ENCODE measurements around the gene NOTCH1.
A peak's percentile ranks its signal among the peaks of the same experiment; 100 is the strongest.
"Not testable (repeated sequence)": the region's sequence is repeated elsewhere in the genome, so short reads cannot be mapped to it uniquely, and the experiment has no call there.

NOTCH1 gene

GRCh38 chr9:136578915-136579649 is 33.2 kb upstream of the NOTCH1 start:
- DNase-seq (ENCODE audit: low read depth): no peak

DNA sequence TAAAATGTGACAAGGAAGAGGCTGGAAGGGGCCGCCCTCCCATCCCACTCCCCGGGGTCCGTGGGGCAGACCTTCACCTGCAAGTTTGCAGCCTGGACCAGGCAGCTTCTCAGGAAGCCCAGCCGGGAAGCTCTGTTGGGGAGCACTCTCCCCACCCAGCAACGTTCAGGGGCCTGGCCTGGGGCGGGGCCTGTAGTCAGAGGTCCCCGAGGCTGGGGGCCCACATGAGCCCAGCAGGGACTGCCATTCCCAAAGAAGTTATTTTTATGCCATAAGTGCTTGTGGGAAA is 32.7 kb upstream of the NOTCH1 start:
- no peak for DNase-seq (ENCODE audit: low read depth)

DNA sequence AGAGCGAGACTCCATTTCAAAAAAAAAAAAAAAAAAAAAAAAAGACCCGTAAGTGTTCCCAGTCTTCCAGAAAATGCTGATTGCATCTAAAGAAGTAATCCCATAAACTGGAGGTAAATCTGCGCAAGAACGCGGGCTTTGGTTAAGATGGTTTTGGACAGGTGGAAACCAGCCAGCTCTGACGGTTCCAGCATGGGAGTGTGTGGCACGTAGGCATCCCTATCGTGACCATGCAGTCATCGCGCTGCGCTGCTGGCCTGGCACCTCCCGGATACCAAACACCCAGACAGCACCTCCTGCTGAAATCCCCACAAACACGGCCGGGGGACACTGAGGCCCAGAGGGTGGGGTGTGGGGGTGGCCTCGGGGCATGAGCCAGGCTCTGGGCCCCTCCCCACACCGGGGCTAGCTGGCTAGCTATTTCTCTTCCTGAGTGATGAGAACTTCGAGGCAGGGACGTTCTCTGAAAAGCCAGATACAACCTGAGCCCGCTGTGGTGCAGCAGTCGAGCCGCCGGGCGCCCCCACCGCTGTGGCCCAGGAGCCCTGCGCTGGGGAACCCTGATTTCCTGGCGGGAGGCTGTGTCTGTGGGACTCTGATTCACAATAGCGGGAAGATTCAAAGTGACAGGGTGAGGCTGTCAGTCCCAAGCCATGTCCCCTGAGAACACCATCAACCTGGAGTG is 32.2 kb upstream of the NOTCH1 start:
- DNase-seq (ENCODE audit: low read depth): no peak

DNA sequence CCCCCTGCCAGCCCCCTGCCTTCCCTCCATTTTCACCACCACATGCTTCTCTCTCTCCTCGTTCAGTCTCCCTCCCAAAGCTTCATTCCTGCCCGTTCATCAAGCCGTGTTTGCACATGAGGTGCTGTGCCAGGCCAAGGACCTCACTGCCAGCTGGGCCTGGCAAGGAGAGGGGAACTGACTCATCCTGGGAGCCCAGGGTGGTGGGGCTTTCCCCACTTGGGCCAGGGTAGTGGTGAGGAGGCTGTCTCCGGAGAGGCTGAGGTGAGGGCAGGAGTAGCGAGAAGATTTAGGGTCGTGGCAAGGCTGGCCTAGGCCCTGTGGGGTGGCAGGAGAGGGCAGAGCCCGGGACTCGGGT is 30.4 kb upstream of the NOTCH1 start:
- peak; percentile 33 for DNase-seq (ENCODE audit: low read depth)

GRCh38 chr9:136575626-136576268 is 29.9 kb upstream of the NOTCH1 start:
- no peak for DNase-seq (ENCODE audit: low read depth)

DNA sequence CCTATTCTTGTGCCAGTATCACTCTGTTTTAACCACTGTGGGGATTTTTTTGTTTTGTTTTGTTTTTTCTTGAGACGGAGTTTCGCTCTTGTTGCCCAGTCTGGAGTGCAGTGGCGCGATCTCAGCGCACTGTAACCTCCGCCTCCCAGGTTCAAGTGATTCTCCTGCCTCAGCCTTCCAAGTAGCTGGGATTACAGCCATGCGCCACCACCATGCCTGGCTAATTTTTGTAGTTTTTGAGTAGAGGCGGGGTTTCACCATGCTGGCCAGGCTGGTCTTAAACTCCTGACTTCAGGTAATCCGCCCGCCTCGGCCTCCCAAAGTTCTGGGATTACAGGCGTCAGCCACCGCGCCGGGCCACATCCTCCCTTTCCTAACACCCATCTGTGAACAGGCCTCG is 28.8 kb upstream of the NOTCH1 start:
- DNase-seq (ENCODE audit: low read depth): not testable (repeated sequence)

DNA sequence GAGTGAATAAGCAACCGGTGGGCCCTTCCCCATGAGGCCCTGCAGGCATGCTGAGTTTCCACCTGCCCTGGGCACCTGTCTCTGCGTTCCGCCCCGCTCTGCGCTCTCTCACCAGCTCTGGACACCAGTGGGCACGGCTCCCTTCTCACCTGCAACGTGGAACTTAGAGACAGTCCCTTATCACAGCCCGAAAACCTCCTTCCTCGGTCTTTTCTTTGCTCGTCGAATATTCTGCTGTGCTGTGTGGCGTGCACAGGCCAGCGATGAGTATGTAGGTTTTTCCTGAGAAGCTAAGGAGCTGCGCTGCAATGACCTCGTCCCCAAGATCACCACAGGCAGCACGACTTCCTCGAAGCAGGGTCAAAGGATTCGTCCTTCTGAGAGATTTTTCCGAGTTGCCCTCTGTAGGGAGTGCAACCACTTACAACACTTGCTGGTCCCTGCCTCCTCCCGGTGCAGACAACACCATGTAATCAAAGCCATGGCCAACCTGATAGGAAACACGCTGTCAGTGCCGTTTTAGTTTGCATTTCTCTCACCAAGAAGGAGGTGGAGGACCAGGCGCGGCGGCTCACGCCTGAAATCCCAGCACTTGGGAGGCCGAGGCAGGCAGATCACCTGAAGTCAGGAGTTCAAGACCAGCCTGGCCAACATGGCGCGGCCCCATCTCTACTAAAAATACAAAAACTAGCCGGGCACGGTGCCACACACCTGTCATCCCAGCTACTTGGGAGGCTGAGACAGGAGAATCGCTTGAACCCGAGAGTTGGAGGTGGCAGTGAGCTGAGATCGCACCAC is 27.2 kb upstream of the NOTCH1 start:
- no peak for DNase-seq (ENCODE audit: low read depth)

- peak; percentile 91 for DNase-seq (ENCODE audit: low read depth)
Measured at GRCh38 chr9:136572003-136572827, 26.4 kb upstream of the NOTCH1 start.

DNA sequence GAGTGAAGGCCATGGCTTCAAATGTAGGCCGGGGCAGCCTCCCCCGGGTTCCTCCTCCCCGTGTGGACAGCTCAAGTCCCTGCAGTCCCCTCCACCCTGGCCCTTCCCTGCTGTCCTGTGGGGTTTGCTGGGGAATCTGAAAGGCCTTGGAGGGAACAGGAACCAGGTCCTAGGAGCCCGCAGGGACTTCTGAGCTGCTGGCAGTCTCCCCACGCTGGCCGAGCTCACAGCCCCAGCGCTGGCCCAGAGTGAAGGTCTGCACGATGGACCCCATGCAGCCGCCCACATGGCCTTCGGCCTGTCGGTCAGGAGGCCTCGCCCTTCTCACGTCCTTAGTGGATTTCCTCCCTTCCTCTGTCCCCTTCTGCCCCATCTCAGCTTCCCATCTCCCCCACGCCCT is 25.7 kb upstream of the NOTCH1 start:
- DNase-seq (ENCODE audit: low read depth): peak; percentile 13

GRCh38 chr9:136570916-136571315 is 25.1 kb upstream of the NOTCH1 start:
- DNase-seq (ENCODE audit: low read depth): no peak

- no peak for DNase-seq (ENCODE audit: low read depth)
Measured at GRCh38 chr9:136570191-136570845, 24.5 kb upstream of the NOTCH1 start.

DNA sequence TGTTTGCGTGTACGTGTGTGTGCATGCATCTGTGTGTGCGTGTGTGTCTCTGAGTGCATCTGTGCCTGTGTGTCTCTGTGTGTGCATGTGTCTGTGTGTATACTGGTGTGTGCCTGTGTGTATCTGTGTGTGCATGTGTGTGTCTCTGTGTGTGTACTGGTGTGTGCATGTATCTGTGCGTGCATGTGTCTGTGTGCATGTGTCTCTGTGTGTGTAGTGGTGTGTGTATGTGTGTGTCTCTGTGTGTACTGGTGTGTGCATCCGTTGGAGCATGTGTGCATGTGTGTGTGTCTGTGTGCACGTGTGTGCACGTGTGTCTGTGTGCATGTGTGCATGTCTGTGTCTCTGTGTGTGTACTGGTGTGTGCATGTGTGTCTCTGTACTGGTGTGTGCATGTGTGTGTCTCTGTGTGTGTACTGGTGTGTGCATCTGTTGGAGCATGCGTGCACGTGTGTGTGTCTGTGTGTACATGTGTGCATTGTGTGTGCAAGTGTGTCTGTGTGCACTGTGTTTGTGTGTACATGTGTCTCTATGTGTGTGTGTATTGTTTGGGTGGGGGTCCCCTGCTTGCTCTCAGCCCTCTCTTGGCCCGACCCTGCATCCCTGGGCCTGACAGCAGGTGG is 23.8 kb upstream of the NOTCH1 start:
- no peak for DNase-seq (ENCODE audit: low read depth)

DNA sequence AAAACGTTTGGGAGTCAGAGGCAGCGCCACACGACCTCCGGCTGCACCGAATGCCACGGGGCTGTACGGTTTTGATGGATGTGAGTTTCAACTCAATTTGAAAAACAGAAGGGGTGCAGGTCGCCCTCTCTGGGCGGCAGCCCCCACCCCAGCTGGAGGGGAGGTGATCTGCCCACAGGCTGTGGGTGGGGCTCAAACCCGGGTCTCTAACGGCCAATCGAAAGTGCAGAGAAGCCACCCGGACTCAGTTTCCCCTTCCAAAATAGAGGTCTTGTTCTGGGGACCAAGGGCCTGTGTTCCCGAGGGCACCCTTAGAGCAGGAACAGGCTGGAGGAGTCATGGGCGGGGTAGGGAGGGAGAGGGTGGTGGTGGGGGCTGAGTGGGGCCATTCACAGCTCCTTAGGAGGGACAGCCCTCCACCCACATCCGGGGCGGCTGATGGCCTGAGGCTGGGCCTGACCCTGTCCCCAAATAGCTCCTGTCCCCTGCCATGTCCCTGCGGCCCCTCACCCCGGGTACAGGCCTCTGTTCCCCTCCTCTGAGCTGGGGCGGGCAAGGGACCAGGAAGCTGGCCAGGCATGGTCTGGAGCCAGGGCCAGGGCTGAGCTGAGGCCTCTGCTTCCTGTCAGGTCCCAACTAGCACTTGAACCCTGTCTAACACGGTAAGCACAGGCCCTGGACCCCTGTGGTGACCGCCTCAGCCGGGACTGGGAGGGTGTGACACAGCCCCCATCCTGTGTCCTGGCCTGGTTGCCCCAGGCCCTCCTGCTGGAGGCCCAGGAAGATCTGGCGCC is 22.6 kb upstream of the NOTCH1 start:
- DNase-seq (ENCODE audit: low read depth): peak; percentile 13

DNA sequence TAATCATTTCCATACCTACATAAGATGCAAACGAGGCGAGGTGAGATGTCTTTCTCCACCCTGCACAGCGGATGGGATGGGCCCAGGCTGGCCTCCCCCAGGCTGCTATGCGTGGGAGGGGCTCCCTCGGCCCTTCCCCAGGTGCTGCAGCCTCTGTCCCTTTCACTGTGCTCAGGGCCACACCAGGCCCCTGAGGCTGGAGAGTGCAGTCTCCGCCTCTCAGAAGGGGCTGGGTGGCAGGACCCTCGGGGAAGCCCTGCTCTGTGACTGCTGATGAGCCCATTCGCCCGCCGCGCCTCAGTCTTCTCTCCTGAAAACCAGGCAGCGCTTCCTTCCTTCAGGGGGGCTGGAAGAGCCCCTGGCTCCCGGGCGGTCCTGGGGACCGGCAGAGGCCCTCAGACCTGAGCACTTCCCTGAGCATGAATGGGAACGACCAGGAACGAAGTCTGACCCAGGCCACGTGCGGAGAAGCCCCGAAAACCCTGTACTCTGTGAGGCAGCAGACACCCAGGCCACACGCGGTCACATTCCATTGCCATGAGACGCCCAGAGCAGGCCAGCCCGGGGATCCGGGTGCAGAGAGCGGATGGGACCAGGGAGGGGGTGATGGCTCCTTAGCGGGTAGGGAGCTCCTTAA is 21.9 kb upstream of the NOTCH1 start:
- DNase-seq (ENCODE audit: low read depth): peak; percentile 94

DNA sequence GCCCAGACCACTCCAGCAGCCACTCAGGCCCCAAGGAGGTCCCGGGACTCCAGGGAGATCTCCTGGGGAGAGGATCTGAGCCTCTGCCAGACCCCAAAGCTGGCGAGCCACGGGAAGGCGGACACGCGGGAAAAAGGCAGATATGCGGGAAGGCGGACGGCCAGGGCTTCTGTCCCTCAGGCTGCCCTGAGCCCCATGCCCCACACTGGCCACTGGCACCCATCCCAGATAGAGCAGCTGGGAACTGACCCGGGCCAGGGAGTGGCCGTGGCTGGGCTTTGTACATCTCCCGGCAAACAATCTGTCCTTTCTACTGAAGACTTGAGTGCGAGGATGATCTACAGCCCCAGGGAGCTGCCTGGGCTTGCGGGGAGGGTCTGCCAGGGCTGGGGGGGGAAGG is 21.1 kb upstream of the NOTCH1 start:
- peak; percentile 25 for DNase-seq (ENCODE audit: low read depth)

GRCh38 chr9:136566553-136566895 is 20.7 kb upstream of the NOTCH1 start:
- no peak for DNase-seq (ENCODE audit: low read depth)

DNA sequence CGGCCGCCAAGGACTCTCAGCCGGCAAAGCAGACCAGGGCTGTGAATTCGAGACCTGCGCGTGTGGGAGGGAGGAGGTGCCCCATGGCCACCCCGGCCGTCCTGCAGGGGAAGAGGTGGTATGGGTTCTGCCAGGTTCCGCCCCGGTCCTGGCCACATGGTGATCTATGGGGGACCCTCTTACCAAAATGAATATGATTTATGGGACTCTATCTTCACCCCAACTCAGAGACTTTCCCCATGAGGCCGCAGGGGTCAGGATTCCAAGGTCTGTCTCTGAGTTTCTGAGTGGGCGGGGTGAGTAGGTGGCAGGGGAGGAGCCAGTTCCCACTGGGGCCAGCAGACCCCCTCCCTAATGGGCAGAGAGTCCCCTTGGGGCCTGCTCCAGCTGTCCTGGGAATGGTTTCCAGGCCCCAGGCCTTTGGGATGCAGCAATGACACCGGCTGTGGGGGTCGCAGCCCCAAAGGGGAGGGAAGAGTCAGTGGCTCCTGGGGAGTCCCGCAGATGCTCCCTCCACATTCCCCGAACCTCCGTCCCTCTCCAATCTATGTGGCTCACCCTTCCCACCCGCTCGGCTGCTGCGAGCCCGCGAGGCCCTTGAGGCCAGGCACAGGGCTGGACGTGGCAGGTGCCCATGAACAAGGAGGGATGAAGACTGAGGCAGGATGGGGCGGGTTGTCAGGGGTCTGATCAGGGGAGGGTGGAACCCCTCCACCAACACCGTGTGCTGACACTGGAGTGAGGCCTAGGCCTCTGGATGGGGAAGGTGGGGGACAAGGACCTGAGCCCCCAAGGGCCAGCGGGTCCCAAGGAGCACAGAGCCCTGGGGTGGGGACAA is 20.1 kb upstream of the NOTCH1 start:
- no peak for DNase-seq (ENCODE audit: low read depth)

- DNase-seq (ENCODE audit: low read depth): peak; percentile 37
Measured at GRCh38 chr9:136565086-136565714, 19.4 kb upstream of the NOTCH1 start.
